GM13976 (cell line): ENCODE results near the gene ROPN1L.

Source experiments
- DNase-seq: peaks from one replicate; pipeline ENCODE4 v3.0.0; 2012; ENCODE audit warnings: low spot score
- CTCF ChIP-seq: IDR thresholded peaks from 2 replicates; pipeline ENCODE4 v1.5.1; 2012; ENCODE audit warnings: borderline replicate concordance, mild to moderate bottlenecking; ENCODE audit not compliant: insufficient read depth; ENCODE audit errors: extremely low read depth, missing control alignments, control extremely low read depth
- in situ Hi-C: fragments of 300-500 bp; cut with MboI; formaldehyde crosslinking; loops from one replicate; pipeline ENCODE4 v1.12.0; 2022; ENCODE audit warnings: low sequenced_read_pairs, mixed read lengths, inconsistent platforms; ENCODE audit not compliant: unreplicated experiment

Gene ROPN1L

GRCh38 chr5:10456583-10457420 lies 15.1 kb downstream of the ROPN1L start:
- in situ Hi-C loops: loop anchor here (10.0 kb wide), 1 partner anchor 168 kb away; no protein-coding TSS in a partner anchor
- no peak for TF ChIP-seq CTCF
- DNase-seq: no peak

- TF ChIP-seq CTCF: no peak
- no peak for DNase-seq
- in situ Hi-C loops: loop anchor here (10.0 kb wide), 1 partner anchor 167 kb away; no protein-coding TSS in a partner anchor
Observed at GRCh38 chr5:10457682-10458574, 16.2 kb downstream of the ROPN1L start.

GRCh38 chr5:10459080-10460055 lies 17.7 kb downstream of the ROPN1L start:
- in situ Hi-C loops: loop anchor here (10.0 kb wide), 1 partner anchor 165 kb away; no protein-coding TSS in a partner anchor
- no peak for DNase-seq

GRCh38 chr5:10460252-10460906 lies 18.7 kb downstream of the ROPN1L start:
- no peak for TF ChIP-seq CTCF
- no peak for DNase-seq
- in situ Hi-C loops: no loop called here

More at GRCh38 chr5:10459080-10460055, 17.7 kb downstream of the ROPN1L start:
- TF ChIP-seq CTCF: no peak

GRCh38 chr5:10461041-10461440 lies 19.4 kb downstream of the ROPN1L start:
- DNase-seq: no peak
- TF ChIP-seq CTCF: no peak
- in situ Hi-C loops: no loop called here
